HG03558 (cell line): ENCODE data around the gene DOK7.

Experiments
- ATAC-seq: cut with Tn5 transposase; IDR thresholded peaks from one replicate; pipeline ENCODE4 v1.9.1; 2021; ENCODE audit warnings: moderate number of reproducible peaks; ENCODE audit not compliant: unreplicated experiment; ENCODE audit errors: extremely low read depth

The DOK7 gene

DNA sequence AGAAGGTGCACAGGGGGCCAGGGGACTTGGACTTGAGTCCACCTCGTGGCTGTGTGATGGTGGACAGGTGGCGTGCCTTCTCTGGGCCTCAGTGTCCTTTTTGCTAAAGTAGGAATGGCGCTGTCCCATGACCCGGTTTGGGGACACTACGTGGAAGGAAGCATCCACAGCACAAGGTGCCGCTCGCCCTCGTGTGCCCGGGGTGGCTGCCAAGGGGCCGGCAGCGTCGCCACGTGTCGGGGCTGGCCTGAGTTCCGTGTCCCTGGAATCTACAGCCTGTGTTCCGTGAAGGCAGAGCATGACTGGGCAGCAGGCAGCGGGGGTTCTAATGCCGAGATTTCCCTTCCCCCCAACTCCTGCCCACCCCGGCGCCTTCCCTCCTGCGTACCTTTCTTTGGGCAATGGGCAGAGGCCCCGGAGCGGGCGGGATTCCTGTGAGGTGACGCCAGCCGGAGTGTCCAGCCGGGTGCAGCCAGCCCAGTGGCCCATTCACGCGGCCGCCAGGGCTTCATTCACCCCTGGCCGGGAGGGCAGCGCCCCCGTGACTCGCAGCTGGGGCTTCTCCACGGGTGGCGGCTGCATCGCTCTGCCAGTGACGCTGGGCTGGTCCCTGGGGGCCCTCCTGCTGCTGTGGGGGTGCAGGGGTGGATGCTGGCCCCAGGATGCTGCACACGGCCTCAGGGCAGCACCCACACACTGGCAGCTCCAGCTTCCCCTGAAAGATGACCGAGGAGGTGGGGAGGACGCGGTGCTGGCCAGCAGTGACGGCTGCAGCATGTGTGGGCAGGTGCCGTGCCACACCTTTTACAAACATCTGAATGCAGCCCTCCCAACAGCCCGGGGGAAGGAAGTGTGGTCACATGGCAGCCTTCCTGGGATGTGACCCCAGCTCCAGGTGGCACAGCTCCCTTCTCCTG is 21.2 kb downstream of the DOK7 start:
- no peak for ATAC-seq

DNA sequence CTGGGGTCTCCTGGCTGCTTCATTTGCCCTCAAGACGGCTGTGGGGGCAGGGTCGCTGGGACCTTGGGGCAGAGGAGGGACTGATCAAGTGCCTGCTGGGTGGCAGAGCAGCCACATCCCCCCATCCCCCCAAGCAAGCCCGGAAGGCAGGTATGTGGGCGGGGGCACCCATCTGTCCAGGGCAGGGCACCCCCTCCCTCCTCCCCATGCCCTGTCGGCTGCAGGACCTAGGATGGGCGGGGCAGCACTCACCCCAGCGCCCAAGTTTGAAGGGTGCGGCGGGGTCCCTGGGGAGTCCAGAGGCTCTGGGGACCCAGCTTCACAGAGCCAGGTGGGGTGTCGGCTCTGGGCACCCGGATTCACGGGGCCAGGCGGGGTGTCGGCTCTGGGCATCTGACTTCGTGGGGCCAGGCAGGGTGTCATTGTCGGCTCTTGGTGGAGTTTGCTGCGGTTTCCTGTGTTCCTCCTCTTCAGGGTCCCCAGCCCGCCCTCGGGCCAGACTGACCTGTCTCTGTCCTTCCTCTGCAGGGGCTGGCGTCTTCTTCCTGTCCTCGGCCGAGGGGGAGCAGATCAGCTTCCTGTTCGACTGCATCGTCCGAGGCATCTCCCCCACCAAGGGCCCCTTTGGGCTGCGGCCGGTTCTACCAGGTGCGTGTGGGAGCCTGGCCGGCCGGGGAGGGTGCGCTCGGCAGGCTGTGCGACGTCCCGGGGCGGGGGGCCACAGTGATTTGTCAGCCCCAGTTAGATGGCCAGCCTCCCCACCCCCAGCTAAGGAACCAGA is 22.1 kb downstream of the DOK7 start:
- no peak for ATAC-seq

DNA sequence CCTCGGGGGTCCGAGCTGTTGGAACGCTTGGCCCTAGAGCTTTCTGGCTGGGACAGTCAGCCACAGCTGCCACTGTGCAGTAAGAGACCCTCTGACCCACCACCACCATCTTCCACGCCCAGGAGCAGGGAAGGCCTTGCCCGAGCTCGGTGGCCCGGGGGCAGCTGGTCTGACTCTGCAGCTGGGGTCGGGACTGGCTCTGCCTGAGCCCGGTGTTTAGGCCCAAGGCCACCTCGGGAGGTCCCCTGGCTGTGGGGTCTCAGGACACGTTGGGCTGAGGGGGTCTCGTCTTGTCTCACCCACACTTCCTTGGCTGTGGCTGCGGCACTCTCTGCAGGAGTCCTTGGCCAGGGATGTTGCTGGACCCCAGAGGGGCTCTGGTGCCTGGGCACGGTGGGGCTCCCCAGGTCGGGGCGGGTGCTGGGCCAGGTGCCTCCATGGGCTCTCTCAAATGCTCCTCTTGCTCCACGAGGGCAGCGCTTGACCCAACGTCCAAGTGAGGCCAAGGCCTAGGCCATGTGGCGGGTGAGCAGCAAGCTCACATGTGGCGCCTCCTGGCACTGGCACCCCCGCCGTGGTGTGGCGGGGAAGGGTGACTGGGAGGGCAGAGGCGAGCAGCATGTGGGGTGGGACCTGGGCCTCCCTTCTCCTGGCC is 22.9 kb downstream of the DOK7 start:
- no peak for ATAC-seq

- ATAC-seq: no peak
Measured at GRCh38 chr4:3486541-3487540, 23.7 kb downstream of the DOK7 start.

- no peak for ATAC-seq
Measured at GRCh38 chr4:3487861-3488260, 24.8 kb downstream of the DOK7 start.

DNA sequence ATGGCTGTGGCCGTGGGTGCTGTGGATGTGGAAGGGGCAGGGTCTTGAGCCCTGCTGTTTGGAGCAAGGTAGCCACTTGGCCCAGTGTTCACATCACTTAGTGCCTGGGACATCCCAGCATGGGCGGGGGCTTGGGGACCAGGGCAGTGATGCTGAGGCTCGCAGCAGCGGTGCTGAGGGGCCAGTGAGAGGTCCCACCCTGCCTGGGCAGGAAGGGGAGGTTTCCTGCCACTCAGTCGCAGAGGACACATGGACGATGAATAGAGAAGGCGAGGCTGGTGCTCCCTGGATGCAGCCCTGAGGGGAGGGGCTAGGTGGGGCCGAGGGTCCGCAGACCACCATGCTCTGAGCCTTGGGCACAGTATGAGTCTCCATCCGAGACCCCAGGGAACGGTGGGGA is 25.7 kb downstream of the DOK7 start:
- ATAC-seq: no peak

- no peak for ATAC-seq
Measured at GRCh38 chr4:3489451-3489962, 26.4 kb downstream of the DOK7 start.

DNA sequence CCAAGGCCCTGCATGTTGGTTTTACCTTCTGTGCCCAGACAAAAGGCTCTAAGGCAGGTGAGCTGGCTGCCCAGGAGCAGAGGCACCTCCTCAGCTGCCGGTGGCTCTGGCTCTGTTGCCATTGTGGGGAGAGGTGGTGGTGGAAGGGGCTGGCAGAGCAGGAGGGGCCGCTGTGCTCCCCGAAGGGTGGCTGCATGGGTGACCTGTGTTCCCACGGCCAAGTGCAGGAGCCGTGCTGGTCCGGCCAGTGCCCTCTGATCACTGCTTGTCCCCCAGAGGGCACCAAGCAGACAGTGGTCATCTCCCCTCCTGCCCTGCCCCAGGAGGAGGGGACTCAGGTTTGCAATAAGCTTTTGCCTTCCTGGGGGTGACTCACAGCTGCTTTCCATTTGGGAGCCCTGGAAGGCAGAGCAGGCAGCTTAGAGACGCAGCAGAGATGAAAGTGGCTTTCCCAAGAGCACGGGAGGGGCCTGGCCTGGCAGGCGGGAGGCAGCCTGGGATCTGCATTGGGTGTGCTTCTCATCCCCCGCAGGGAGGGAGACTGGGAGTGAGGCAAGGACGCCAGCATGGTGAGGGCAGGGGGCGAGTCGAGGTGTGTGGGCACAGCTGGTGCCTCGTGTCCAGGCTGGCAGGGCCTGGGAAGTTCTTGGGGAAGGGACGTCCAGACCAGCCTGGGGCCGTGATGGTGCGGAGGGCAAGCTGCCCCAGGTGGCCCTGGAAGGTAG is 28.7 kb downstream of the DOK7 start:
- no peak for ATAC-seq

GRCh38 chr4:3492741-3493719 is 29.9 kb downstream of the DOK7 start:
- no peak for ATAC-seq

DNA sequence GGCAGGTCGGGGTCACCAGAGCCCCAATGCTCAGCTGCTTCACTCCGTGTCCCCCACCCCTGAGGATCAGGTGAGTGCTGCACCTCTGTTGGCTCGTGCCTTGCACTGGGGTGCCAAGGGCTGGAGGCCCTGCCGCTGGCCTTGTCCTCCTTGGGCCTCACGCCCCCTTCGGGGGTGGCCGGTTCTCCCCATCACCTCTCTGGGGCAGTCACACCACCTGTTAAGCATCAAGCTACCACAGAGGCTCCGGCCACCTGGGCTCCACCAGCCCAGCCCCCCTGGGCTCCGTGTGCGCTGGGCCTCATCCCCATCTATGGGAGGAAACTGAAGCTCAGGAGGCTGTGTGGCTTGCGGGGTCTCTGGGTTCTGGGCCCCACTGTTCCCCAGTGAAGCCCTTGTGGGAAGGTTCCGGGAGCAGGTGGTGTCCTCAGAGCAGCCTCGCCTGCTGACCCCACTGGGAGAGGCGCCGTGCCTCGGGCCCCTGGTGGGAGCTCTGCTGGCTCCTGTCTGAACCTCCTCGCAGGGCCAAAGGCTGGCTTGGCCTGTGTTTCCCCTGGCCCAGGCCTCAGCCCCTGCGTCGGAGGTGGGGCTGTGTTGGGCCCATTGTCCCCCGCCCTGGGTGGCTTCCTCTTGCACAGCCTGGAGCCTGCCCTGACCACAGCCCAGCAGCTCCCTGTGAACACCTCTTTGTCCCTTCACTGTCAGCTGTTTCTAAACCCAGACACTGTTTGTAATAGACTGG is 30.8 kb downstream of the DOK7 start:
- ATAC-seq: no peak

DNA sequence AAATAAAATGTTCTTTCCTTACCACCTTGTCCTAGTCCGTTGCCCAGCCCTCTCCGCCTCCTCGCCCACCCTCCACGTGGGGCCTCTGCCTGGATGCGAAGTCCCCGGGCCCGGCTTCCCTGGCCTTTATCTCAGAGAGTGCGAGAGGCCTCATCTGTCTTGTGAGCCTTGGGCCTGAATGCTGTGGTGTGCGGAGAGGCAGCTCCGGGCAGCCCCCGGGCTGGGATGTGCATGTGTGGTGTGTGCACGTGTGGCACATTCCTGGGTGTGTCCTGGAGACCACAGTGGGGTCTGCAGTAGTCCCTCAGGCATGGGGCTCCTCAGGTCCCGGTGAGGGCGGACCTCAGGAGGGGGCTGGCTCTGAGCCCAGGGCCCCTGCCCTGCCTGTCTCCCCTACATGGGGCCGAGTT is 31.4 kb downstream of the DOK7 start:
- ATAC-seq: no peak

- ATAC-seq: no peak
Measured at GRCh38 chr4:3495204-3495975, 32.3 kb downstream of the DOK7 start.

DNA sequence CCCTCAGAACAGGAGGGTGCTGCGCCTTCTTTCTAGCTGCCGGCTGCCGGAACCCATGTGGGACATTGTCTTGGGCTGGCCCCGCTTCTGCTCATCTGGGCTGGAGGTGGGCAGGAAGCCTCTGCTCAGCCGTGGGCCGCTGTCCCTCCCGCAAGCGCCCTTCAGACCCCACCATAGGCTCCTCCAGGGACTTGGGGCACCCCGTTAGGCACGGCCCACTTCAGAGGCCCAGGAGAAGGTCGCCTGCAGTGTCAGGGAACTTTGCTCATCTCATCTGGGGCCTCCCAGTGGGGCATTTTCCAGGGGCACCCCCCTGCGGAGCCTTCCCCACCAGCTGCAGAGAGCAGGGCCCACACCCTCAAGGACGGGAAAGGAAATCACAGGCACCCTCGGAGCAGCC is 32.9 kb downstream of the DOK7 start:
- ATAC-seq: no peak

- ATAC-seq: no peak
Measured at GRCh38 chr4:3497095-3497494, 34.0 kb downstream of the DOK7 start.

DNA sequence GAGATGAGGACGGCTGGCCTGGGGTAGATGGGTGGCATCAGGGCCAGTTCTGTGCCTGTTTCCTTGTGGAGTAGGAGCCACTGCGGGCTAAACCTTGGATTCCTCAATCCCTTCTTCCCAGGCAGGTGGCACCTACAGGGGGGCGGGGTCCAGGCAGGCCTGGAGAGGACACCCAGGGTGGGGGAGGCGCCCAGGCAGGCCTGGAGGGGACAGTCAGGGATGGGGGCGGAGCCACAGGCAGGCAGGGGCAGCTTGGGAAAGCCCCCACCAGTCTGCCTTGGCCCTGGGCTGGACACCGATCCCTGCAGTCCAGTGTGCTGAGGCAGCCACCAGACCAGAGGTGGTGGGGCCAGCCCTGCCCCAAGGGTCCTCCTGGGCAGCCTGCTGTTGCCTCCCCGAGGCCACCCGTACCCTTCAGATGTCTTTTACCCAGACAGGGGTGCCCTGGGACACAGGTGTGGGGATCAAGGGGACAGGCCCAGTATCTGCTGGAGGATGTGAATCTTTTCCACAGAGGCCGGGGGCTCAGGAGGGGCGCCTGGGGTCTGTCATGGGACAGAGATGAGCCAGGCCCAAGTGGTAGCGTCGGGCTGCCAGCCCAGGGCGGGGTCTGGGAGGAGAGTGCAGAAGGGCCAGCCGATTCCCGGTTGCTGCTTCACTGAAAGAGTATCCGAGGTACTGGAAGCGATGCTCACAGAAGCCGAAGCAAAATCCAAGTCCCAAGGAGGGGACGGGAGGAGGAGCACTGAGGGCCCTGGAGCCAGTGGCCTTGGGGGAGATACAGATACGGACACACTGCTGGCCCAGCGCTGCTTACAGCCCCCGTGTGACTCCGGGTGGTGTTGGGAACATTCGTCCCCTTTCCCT is 34.6 kb downstream of the DOK7 start:
- ATAC-seq: no peak
